SK-MEL-5 (cell line): ENCODE results near the gene FSHR. TPM values are rescaled to one million over a fixed set of nuclear protein-coding genes. Genes with fewer than 3 reads are reported as not detected.

Source experiments
- DNase-seq: peaks from one replicate; pipeline ENCODE4 v3.0.0-alpha.2; 2016; ENCODE audit warnings: low read depth, low spot score
- in situ Hi-C: cut with HindIII; loops from 2 replicates; pipeline ENCODE4 v1.10.0; 2016; ENCODE audit warnings: low sequenced_read_pairs, high pct_unique_total_duplicates, low pct_unique_long_range_greater_than_20kb
- total RNA-seq: library from RNA; depleted of rRNA; stranded (reverse); fragments of >200 nt; shearing (Covaris generic); gene quantifications from 2 replicates; pipeline ENCODE4 v1.2.3, GENCODE V29; 2014

The FSHR gene
- total RNA-seq, 1 experiment from 2014 or later: not detected

DNA sequence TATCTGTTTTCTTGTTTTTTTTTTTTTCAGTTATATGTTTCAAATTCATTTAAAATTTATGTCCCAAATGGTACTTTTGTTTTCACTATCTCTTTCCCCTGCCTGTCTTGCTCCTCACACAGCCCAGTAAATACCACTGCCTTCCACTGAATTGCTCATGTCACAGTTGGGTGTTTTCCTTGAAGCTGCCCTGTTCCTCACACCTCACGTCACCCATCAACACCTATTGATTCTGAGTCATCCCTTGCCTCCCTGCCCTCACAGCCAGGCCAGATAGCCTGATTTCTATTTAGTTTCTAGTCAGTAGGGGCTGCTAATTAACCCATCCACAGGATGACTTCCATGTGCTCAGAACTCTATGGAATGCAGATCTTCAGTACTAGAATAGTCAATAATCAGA, 25.3 kb downstream of the FSHR start:
- in situ Hi-C loops: no loop called here
- DNase-seq: no peak

DNA sequence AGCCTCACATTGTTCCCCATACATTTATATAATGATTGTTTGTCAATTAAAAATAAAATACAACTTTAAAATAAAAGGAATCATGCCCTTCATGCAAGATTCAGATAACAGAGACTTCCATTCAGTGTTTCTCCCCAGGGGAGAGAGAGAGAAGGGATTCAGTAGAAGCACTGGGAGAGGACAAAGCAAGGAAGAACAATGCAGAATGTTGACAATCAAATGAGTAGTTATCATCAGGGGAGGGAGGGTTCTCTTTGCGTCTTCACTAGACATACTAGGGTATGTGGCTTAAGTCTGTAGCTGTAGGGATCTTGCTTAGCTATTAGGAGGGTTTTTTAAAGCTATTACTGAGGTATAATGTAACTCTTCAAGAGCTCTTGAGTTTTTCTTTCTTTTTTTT, 30.7 kb downstream of the FSHR start:
- no peak for DNase-seq
- in situ Hi-C loops: no loop called here

DNA sequence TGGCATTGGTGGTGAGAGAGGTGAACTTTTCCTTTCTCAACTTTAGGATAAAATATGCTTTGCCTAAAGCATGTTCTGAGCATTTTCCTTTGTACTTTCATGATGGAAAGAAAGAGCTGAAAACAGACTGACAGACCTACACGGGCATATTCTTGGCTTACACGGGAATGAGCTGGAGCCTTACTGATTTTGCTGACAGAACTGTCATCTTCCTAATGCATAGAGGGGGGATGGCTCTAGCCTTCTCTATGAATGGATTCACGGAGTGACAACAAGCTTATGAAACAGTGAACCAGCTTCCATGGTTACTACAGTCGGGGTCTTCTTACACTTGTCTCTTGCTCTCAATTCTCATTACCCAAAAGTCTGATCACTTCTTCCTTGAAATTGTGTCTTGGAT, 32.2 kb downstream of the FSHR start:
- in situ Hi-C loops: no loop called here
- DNase-seq: no peak

DNA sequence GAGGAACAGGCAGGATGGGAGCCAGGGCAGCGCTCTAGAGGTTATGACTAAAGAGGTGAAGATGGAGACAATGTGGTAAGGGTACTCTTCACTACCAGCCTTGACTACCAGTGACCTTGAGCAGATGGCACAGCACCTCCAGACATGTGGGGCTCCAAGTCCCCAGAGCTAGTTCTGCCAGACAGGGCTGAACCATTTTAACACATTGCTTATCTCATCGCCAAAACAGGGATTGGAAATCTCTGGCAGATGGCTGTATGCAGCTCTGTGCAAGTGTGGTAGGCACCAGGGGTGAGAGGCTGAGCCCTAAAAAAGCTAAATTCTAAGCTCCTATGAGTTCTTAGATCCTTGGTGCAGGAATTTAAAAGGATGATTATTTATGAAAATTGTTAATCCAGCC, 41.3 kb downstream of the FSHR start:
- DNase-seq: no peak
- in situ Hi-C loops: no loop called here

DNA sequence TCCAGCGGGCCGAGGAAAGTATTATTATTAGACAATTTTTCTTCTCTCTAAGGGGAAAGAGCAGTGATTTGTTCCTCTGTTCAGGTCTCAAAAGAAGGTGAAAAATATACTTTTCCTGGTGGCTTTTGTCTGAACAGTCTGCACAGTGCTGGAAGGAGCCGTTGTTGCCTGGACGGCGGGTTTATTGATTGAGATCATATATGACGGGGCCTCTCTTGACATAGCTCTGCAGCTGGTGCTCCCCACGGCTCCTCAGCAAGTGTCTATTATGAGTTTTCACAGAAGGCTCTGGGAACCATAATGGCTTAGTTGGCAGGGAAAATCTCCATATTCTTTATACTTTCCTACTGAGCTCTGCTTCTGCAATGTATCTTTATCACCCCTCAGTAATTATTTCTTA, 42.9 kb downstream of the FSHR start:
- DNase-seq: no peak
- in situ Hi-C loops: no loop called here

DNA sequence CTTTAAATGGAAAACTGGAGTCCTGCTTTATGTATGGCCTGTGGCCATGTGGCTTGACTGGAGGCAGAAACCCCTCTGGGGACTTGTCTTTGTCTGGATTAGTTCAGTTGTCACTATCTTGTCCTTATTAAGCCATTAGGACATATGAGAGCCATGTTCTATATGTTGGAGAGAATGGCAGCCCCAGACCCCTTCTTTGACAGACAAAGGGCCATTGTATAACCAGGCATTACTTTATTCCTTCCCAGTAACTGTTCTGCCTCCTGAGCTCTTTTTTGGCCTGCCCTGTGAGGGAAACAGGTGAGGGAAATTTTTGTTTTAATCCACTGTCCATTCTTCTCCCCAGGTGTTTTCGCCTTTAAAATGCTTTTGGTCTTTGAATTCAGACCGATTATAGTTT, 43.3 kb downstream of the FSHR start:
- DNase-seq: no peak
- in situ Hi-C loops: no loop called here

DNA sequence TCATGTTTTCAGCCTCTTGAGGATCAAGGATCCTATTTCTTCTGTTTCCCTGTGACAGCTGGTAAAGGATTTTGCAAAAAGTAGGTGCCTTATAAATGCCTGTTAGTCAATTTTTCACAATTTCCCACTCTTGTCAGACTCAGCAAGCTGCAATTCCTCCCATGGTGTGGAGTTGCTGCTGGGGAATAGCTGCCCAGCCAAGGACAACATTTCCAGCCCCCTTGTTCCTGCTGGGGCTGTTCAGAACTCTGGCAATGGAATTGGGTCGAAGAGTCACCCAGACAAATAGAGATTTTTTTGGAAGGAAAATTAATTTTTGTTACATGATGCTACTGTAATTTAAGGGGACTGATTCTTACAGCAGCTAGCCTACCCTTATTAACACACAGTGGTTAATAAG, 43.7 kb downstream of the FSHR start:
- in situ Hi-C loops: no loop called here

DNA sequence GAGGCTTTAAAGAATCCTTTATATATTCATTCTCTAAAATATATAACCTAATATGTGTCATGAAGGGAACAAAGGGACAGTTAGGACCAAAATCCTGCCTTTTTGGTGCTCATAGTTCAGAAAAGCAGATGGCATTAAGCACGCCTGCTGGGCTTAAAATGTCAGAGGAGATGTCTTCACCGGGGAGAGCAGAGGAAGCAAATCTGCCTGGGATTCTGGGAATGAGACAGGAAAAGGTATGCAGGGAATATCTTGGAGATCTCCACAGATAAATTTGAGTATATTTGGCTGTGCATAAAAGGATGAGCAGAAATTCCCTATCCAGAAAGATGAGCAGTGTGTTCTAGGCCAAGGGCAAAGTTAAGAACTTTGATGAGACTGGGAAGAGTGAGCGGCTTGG, 45.5 kb downstream of the FSHR start:
- no peak for DNase-seq
- in situ Hi-C loops: no loop called here

More for the DNA sequence above, 43.7 kb downstream of the FSHR start:
- no peak for DNase-seq

DNA sequence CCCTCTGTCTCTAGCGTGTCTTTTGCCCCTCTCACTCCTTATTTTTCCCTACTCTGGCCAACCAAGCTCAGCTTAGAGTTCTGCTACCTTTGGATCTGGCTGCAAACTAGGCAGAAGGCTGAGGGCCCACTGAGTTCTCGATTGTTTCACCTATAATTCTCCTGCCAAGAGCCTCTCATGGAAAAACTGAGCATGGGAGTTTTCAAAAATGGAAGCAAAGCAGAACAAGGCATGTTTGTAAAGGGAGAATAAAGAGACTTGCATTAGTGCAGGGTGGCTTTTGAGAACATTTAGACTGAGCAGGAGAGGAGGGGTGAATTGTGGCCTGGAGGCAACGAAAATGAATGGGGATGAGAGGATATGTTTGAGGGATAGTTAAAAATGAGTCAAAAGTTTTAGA, 45.9 kb downstream of the FSHR start:
- DNase-seq: no peak
- in situ Hi-C loops: no loop called here

DNA sequence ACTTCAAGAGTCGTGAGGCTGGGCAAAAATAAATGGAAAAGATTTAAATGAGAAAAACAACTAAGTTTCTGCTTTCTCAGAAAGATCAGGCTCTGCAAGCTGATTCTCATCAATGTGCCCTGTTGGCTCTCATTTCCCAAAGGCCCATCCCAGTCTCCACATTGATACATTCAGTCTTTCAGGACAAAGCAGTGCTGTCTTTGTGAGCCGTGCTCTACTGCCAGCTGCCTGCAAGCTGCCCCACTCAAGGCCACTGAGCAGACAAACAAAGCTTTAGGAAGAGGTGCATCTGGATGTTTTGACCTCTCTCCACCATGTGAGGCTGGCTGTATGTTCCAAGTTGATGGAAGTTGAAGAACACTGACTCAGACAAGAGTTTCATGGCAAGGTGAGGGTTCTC, 48.8 kb downstream of the FSHR start:
- DNase-seq: no peak
- in situ Hi-C loops: no loop called here

DNA sequence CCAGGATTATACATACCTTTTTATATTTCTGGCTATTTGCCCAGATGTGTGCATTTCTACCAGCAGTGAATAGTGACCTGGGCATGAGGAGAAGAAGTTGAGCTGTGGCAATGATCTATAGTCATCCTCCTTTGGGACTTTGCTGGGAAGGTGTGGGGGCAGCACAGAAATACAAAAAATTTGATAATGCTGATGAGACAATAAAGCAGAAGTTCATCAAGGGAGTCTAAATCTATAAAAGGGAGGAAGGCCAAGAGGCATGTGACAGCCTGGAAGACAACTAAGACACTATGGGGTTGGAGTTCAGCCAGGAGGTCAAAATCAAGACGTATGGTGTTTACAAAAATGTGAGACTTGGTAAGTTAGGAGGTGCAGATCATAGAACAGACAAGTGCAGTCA, 52.2 kb downstream of the FSHR start:
- no peak for DNase-seq
- in situ Hi-C loops: no loop called here

DNA sequence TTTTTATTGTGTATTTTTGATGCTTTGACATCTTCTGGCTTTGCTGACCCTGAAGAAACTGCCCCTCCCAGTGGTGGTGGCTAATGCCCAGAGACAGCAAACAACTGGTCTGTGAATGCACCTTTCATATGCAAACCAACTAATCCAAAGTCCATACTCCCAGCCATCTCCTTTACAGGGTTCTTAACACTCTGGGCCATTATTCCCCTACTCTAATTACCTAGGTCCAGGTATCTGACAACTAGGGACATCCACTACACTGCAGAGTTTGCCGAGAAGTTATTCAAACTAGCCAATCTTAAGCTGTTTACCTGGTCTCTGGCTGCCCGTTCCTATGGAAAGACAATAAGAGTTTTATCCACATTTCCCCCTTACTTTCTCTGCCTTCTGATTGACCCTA, 73.6 kb downstream of the FSHR start:
- DNase-seq: no peak
- in situ Hi-C loops: no loop called here

DNA sequence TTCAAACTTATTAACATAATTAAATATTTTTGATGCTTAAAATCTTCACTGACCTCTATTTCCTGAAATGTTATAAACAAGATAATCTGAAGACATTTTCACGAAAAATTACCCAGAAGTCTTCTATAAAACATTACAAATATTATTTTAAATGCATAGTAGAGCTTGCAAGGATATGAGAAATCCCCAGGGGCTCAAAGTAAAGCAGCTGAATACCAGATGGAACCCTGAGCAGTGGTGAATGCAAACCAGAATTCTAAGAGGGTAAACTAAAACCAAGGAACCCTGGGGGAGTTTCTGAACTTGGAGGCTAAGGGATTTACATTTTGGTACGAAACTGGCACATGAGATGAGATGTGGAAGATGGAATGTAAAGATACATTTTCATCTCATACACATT, 83.6 kb downstream of the FSHR start:
- DNase-seq: no peak
- in situ Hi-C loops: no loop called here

DNA sequence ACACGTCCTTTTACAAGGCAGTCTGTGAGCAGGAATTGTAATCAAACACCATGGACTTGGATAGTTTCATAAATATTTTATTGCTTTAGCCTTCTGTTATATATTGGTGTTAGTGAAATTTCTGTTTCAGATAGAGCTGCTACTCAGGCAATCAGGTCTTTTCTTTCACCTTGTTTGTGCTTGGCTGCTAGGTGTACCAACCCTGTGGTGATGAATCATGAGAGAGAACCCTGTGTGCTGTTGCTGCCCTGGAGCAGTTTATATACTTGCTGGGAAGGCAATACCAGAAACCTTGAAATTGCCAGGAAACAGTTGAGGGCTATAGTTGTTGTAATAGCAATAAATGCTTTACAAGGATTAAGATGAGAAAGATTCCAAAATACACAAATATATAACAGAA, 84.5 kb downstream of the FSHR start:
- in situ Hi-C loops: no loop called here
- no peak for DNase-seq

DNA sequence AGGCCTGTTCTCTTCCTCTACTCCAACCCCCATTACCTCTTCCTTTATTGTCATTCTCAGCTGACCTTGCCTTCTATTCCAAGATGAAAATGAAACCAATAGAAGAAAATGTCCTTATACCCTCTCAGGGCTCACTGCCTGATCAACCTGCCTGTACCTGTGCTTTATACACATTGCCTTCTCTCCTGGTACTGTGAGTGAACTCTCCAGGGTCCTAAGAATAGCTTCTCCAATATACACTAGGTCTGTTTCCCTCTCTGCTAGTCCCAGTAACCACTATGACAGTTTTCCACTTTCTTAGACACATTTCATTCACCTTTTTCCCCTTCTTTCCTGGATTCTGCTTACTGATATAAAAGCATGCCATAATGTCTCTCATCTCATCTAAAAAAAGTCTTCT, 85.7 kb downstream of the FSHR start:
- in situ Hi-C loops: no loop called here

DNA sequence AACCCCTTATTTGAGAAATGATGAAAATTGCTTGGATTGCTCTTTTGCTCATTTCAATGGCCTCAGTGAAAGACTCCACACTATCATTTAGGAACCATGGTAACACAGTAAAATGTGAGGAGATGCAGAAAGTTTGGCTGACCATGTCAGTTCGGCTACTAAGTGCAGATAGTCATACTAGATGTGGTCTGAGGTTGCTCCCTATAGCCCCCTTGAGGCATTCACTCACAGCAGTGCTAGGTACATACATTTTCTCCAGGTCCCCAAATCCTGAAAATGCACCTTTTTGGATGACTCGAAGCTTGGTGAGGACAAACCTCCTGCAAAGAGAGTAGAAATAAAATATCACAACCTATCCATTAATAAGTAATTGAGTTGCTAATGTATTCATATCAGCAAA, 86.3 kb downstream of the FSHR start:
- in situ Hi-C loops: no loop called here
- no peak for DNase-seq

More for the DNA sequence above, 85.7 kb downstream of the FSHR start:
- no peak for DNase-seq

DNA sequence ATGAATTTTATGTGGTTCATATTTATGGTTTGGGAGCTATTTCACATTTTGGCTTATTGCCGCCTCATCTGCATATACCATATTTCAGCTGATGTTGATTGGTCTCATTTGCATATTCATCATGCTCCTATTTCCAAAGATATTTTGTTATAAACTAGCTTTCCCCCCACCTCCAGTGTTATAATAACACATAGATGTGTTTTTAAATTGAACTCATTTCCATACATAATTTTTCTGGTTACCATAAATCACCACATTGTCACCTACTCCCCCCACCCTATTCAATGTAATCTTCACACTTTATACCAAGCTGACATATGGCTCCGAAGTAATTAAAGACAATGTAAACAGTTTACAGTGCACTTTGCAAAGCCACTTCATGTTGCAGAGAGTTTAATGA, 101.2 kb downstream of the FSHR start:
- in situ Hi-C loops: no loop called here
- DNase-seq: no peak

DNA sequence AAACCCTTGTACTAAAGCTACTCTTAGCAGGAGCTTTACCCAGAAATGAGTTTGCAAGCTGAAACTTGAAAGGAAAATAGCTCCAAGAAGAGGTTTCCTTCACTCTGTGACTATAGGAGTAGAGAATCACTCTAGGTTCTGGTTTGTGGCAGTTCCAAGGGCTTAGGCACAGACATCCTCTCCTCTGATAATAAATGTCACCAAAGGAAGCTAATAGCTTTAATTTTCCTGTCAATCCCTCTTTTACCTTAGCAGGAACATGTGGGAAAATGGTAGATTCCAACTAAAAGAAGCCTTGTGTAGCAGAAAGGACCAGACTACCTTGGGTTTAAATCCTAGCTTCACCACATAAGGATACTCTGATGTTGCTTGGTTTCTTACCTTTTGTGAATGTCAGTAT, 104.0 kb downstream of the FSHR start:
- in situ Hi-C loops: no loop called here
- DNase-seq: no peak

DNA sequence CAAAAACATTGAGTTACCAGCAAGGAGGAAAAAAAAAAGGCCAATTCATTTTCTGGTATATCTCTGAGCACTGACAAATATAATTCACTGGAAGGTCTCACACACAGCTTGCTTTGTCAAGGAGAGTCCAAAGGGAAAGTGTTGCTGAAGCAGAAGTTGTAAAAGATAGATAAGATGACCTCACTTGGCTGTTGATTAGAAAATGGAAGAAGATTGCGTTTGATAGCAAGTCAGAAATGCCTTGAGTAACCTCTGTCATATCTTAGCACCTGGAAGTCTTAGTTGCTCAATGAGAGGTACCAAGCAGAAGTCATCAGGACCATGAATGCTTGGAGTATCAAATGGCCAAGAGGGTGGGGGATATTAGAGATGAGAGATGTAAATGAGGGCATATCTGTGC, 105.2 kb downstream of the FSHR start:
- DNase-seq: no peak
- in situ Hi-C loops: no loop called here

DNA sequence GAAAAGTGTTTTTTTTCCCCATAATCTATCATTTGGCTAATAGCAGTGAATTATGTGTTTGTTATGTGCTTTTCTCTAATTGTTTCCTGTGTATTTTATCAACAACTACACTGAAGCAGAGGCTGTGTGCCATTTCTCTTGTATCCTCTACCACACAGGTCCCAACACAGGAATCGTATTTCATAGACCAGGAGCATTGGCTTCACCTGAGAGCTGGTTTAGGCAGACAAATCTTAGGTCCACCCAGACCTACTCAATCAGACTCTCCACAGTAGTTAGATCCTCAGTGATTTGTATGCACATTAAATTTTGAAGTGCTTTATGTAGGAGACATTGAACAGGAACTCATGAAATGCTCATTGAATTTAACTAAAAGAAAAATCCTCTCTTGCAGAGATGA, 109.2 kb downstream of the FSHR start:
- DNase-seq: no peak
- in situ Hi-C loops: no loop called here
